Activated T-cell treated with anti-CD3 and anti-CD28 coated beads, Interleukin-2, amount 50 U/mL, for 72 hours (primary cell): Measurements from ENCODE around the gene COQ10B. TPM values are rescaled to one million over a fixed set of nuclear protein-coding genes. Genes with fewer than 3 reads are reported as not detected.
"Not testable (repeated sequence)": the region's sequence is repeated elsewhere in the genome, so short reads cannot be mapped to it uniquely, and the experiment has no call there.

ENCODE experiments used
- ATAC-seq, 2 donors: fragments of 150-1000 bp; cut with Tn5 transposase; replicated peaks in 1 of 2; 2 replicates each; pipeline ENCODE4 v1.10.0; 2021; ENCODE audit warnings: moderate library complexity in 2 of 2, mild to moderate bottlenecking in 1 of 2
- DNase-seq, 2 donors: peaks; one replicate each; pipeline ENCODE4 v3.0.0; 2021 to 2022; ENCODE audit warnings: mixed read lengths in 1 of 2
- H3K27ac Mint-ChIP-seq: one replicate; pipeline ENCODE4 v1.8.0; 2022; ENCODE audit warnings: mild to moderate bottlenecking, moderate library complexity, mixed read lengths
- H3K27me3 Mint-ChIP-seq: one replicate; pipeline ENCODE4 v1.8.0; 2022; ENCODE audit warnings: low read depth, mixed read lengths
- H3K36me3 Mint-ChIP-seq, 2 donors: one replicate each; pipeline ENCODE4 v1.8.0; 2022; ENCODE audit warnings: mixed read lengths in 2 of 2, mild to moderate bottlenecking in 1 of 2; ENCODE audit not compliant: insufficient read depth in 2 of 2
- H3K4me1 Mint-ChIP-seq: one replicate; pipeline ENCODE4 v1.8.0; 2022; ENCODE audit warnings: low read depth, mixed read lengths
- H3K4me3 Mint-ChIP-seq, 2 donors: one replicate each; pipeline ENCODE4 v1.8.0; 2022; ENCODE audit warnings: mild to moderate bottlenecking in 2 of 2, mixed read lengths in 2 of 2, moderate library complexity in 2 of 2
- H3K9me3 Mint-ChIP-seq, 2 donors: one replicate each; pipeline ENCODE4 v1.8.0; 2022; ENCODE audit warnings: mixed read lengths in 2 of 2
- total RNA-seq, 2 donors: library from RNA; stranded (reverse); gene quantifications; one replicate each; pipeline ENCODE4 v1.2.3, GENCODE V29; 2022

The COQ10B gene
- total RNA-seq, 2 donors from 2014 or later = 24.0 to 25.6 TPM

DNA sequence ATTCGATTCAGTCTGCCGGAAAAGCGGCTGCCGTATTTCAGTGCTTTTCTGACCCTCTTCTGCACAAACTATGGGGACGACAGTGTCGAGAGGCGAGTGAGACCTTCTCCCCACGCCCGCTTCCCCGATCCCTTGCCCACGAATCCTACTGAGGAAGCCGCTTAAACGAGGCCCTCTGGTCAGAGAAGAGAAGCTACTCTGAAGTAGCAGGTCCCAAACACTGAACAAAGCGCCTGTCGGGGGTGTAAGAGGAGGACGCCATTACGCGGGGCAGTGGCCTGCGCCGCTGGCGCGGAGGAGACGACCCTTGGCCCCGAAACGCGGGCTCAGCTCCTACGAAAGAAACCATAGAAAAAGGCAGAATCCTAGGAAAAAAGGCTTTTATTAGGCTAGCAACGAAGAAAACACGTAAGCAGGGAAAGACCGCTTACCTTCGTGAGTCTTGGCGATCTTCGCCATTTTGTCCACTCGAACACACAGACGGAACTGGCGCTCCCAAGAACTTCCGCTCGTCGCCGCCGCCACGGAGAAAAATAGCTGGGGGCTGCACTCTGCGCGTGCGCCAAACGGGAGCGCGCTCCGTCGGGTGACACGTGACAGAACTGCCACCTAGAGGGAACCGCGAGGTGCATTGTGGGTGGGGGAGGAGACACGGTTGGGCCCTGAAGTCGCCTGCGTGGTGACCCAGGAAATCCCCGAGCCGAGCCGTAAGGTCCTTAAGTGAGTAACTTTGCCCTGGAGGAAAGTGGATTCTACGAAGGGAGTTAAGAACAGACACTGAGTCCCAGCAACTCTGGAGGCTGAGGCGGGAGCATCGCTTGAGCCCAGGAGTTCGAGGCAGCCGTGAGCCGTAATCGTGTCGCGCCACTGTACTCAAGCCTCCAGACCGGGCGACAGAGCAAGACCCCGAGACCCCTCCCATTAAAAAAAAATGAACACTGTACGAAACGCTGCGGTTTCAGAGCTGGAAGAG, 18.5 kb upstream of the COQ10B start, which contains the start of gene SF3B1:
TSS of gene SF3B1 (minus strand) at position 488 of the 973 bp plus-strand sequence. CDS start at position 459, 29 bp downstream.
- Mint-ChIP-seq H3K9me3 (no peaks in the 10 kb centered on the region), H3K4me1 (peaks cover 48% of the 10 kb centered on the region), H3K27ac (peak within 1 kb of the TSS; percentile 99), H3K36me3 (peaks cover 13% of the 10 kb centered on the region in 2 donors), H3K4me3 (peak within 1 kb of the TSS; percentile 85 to 94), H3K27me3 (no peaks in the 10 kb centered on the region)
- DNase-seq (peak; percentile 99 to 100), ATAC-seq (peak; percentile 94 to 96)

DNA sequence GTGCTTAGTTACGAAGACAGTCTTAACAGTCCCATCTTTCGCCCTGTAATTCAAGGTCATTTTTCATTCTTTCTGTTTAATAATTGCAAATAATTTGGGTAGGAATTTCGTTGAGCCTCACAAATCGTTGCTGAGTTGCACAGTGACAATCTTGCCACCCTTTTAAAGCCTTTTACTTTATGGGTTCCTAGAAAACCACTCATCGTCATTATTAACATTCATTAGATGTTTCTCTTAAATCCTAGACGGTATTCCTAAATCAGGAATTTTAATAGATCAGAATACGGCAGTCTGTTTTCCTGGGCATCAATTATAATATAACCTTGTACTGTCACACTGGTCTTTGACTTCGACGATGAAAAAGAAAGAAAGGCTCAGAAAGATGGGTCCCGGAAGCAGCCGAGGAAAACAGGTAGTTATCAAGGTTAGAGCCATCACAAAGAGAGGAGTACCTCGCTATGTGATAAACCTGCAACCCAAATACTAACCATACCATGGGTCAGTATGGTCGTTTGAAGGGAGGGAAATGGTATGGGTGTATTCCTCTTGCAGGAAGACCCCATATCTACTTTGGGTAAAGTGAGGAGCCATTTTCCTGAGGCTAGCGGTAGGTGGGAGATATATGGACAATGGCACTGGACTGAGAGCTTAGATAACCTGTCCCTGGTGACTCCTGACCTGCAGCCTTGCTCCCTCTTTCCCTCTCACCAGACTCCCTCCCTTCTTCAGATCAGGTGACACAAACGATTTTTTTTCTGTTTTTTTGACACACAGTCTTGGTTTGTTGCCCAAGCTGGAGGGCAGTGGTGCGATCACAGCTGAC, 17.5 kb upstream of the COQ10B start:
- no peak for ATAC-seq
- H3K4me1 Mint-ChIP-seq = peaks cover 38% of the 10 kb centered on the region
- DNase-seq = no peak
- H3K27me3 Mint-ChIP-seq = no peaks in the 10 kb centered on the region
- peak overlapping the region; percentile 85 to 94 for H3K4me3 Mint-ChIP-seq
- no peaks in the 10 kb centered on the region for H3K9me3 Mint-ChIP-seq
- H3K36me3 Mint-ChIP-seq = peaks cover 10 to 13% of the 10 kb centered on the region in 2 donors
- peak overlapping the region; percentile 99 for H3K27ac Mint-ChIP-seq

DNA sequence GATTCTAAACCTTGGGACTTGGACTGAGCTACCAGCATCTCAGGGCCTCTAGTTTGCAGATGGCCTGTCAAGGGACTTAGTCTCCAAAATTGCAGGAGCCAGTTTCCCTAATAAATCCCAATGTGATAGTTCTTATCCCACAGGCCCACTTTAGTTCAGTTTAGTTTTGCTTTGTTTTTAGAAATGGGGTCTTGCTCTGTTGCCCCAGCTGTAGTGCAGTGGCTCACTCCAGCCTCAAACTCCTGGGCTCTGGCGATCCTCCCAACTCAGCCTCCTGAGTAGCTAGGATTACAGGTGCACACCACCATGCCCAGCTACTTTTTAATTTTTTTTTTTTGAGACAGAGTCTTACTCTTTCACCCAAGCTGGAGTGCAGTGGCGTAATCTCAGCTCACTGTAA, 16.0 kb upstream of the COQ10B start:
- H3K27ac Mint-ChIP-seq = no peak overlapping the region
- no peaks in the 10 kb centered on the region for H3K27me3 Mint-ChIP-seq
- ATAC-seq (no peak), DNase-seq (no peak)
- no peak overlapping the region for H3K4me3 Mint-ChIP-seq
- H3K4me1 Mint-ChIP-seq = peaks cover 23% of the 10 kb centered on the region
- H3K9me3 Mint-ChIP-seq = no peaks in the 10 kb centered on the region
- H3K36me3 Mint-ChIP-seq = peaks cover 6 to 8% of the 10 kb centered on the region in 2 donors

- ATAC-seq (no peak), DNase-seq (no peak)
- H3K4me1 Mint-ChIP-seq = no peaks in the 10 kb centered on the region
- no peaks in the 10 kb centered on the region for H3K36me3 Mint-ChIP-seq
- no peaks in the 10 kb centered on the region for H3K9me3 Mint-ChIP-seq
- H3K4me3 Mint-ChIP-seq = no peak overlapping the region
- no peak overlapping the region for H3K27ac Mint-ChIP-seq
- H3K27me3 Mint-ChIP-seq = no peaks in the 10 kb centered on the region
Observed at GRCh38 chr2:197442857-197443256, 10.5 kb upstream of the COQ10B start.

GRCh38 chr2:197445746-197446145, 7.6 kb upstream of the COQ10B start:
- Mint-ChIP-seq H3K36me3 (no peaks in the 10 kb centered on the region), H3K4me1 (no peaks in the 10 kb centered on the region), H3K27ac (no peak overlapping the region), H3K9me3 (no peaks in the 10 kb centered on the region), H3K4me3 (no peak overlapping the region), H3K27me3 (no peaks in the 10 kb centered on the region)
- DNase-seq (no peak), ATAC-seq (no peak)

DNA sequence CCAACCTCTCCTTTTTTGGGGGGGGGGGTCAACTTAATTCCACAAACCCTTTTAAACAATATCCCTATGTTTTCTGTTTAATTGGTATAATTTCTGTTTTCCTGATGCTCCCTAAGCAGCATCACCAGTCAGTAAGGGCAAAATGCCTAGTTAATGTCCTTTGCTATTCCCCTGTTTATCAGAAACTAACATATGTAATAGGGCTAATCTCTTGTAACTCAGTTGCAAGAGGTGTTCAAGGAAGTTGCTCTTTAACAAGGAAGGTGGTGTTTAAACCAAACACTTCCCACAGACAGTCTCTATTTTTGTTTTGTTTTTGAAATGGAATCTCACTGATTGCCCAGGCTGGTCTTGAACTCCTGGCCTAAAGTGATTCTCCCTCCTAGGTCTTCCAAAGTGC, 6.5 kb upstream of the COQ10B start:
- Mint-ChIP-seq H3K4me3 (no peak overlapping the region), H3K4me1 (peaks cover 3% of the 10 kb centered on the region), H3K27ac (no peak overlapping the region)

DNA sequence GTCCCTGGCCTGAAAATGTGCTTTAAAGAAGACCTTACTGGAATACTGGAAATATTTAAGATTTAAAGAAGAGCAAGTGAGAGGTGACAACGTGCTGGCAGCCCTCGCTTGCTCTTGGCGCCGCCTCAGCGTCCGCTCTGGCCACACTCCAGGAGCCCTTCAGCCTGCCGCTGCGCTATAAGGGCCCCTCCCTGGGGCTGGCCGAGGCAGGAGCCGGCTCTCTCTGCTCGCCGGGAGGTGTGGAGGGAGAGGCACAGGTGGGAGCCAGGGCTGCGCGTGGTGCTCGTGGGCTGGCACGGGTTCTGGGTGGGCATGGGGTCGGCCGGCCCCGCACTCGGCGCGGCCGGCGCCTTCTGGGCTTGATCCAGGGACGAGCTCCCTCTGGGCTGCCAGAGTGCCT, 2.9 kb upstream of the COQ10B start:
- Mint-ChIP-seq H3K4me1 (peaks cover 29% of the 10 kb centered on the region), H3K4me3 (no peak overlapping the region), H3K36me3 (peaks cover 7% of the 10 kb centered on the region in 2 donors), H3K27ac (no peak overlapping the region), H3K9me3 (no peaks in the 10 kb centered on the region), H3K27me3 (no peaks in the 10 kb centered on the region)
- DNase-seq (no peak), ATAC-seq (no peak)

More for the DNA sequence above, 6.5 kb upstream of the COQ10B start:
- no peaks in the 10 kb centered on the region for H3K9me3 Mint-ChIP-seq
- DNase-seq (no peak), ATAC-seq (no peak)
- H3K36me3 Mint-ChIP-seq = no peaks in the 10 kb centered on the region
- no peaks in the 10 kb centered on the region for H3K27me3 Mint-ChIP-seq

DNA sequence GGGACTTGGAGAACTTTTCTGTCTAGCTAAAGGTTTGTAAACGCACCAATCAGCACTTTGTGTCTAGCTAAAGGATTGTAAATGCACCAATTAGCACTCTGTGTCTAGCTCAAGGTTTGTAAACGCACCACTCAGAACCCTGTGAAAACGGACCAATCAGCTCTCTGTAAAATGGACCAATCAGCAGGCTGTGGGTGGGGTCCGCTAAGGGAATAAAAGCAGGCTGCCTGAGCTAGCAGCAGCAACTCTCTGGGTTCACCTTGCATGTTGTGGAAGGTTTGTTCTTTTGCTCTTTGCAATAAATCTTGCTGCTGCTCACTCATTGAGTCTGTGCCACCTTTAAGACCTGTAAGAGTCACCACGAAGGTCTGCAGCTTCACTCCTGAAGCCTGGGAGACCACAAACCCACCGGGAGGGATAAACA, 2.4 kb upstream of the COQ10B start:
- H3K4me3 Mint-ChIP-seq = peak overlapping the region in 1 of 2 donors; percentile 41
- peaks cover 10 to 11% of the 10 kb centered on the region in 2 donors for H3K36me3 Mint-ChIP-seq
- H3K27ac Mint-ChIP-seq = peak overlapping the region; percentile 11
- H3K27me3 Mint-ChIP-seq, ATAC-seq, H3K9me3 Mint-ChIP-seq: not testable (repeated sequence)
- peak in 1 of 2 donors; percentile 10 for DNase-seq
- H3K4me1 Mint-ChIP-seq = peaks cover 34% of the 10 kb centered on the region

- Mint-ChIP-seq H3K36me3 (peaks cover 10 to 11% of the 10 kb centered on the region in 2 donors), H3K4me3 (peak overlapping the region; percentile 95 to 96), H3K27me3 (no peaks in the 10 kb centered on the region), H3K27ac (peak overlapping the region; percentile 99), H3K9me3 (no peaks in the 10 kb centered on the region), H3K4me1 (peaks cover 46% of the 10 kb centered on the region)
- DNase-seq (no peak), ATAC-seq (no peak)
Observed at GRCh38 chr2:197452754-197453122, 614 bp upstream of the COQ10B start.

GRCh38 chr2:197453914-197454398, 604 bp downstream of the COQ10B start:
- ATAC-seq = no peak
- H3K4me1 Mint-ChIP-seq = peaks cover 54% of the 10 kb centered on the region
- no peak for DNase-seq

DNA sequence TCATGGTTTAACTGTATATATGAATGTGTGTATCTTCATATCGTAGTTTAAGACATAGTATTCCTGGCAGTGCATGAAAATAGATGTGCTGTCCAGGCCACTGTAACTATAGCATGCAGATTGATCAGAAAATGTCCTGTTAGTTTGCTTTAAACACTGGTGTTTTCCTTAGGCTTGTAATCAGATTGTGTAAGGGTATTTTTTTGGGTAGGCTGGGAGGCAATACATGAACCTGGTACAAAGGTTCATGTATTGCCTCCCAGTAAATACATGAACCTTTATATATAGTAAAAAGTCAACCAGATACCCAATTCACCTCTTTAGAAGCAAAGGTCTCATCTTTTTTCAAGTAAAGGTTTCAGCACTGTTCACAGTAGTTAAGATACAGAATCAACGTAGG, 1.6 kb downstream of the COQ10B start:
- Mint-ChIP-seq H3K9me3 (no peaks in the 10 kb centered on the region), H3K4me3 (peak overlapping the region; percentile 95 to 96), H3K27me3 (no peaks in the 10 kb centered on the region), H3K4me1 (peaks cover 58% of the 10 kb centered on the region), H3K27ac (peak overlapping the region; percentile 99), H3K36me3 (peaks cover 10 to 14% of the 10 kb centered on the region in 2 donors)
- DNase-seq = no peak
- ATAC-seq = no peak

More at GRCh38 chr2:197453914-197454398, 604 bp downstream of the COQ10B start:
- Mint-ChIP-seq H3K9me3 (no peaks in the 10 kb centered on the region), H3K4me3 (peak overlapping the region; percentile 95 to 96), H3K27ac (peak overlapping the region; percentile 99), H3K36me3 (peaks cover 10 to 11% of the 10 kb centered on the region in 2 donors), H3K27me3 (no peaks in the 10 kb centered on the region)

GRCh38 chr2:197455428-197455827, 2.1 kb downstream of the COQ10B start:
- peaks cover 58% of the 10 kb centered on the region for H3K4me1 Mint-ChIP-seq
- no peaks in the 10 kb centered on the region for H3K9me3 Mint-ChIP-seq
- peaks cover 10 to 14% of the 10 kb centered on the region in 2 donors for H3K36me3 Mint-ChIP-seq
- DNase-seq (no peak), ATAC-seq (no peak)
- H3K27me3 Mint-ChIP-seq = no peaks in the 10 kb centered on the region
- H3K27ac Mint-ChIP-seq = peak overlapping the region; percentile 83
- H3K4me3 Mint-ChIP-seq = peak overlapping the region in 1 of 2 donors; percentile 95

- no peaks in the 10 kb centered on the region for H3K9me3 Mint-ChIP-seq
- no peaks in the 10 kb centered on the region for H3K27me3 Mint-ChIP-seq
- no peak overlapping the region for H3K4me3 Mint-ChIP-seq
- no peak for DNase-seq
- H3K27ac Mint-ChIP-seq = peak overlapping the region; percentile 30
- no peak for ATAC-seq
- H3K4me1 Mint-ChIP-seq = peaks cover 27% of the 10 kb centered on the region
- peaks cover 3 to 11% of the 10 kb centered on the region in 2 donors for H3K36me3 Mint-ChIP-seq
Observed at GRCh38 chr2:197460649-197461048, 7.3 kb downstream of the COQ10B start.
